B cell (primary cell): ENCODE data around the gene TSHZ1. TPM values are rescaled to one million over a fixed set of nuclear protein-coding genes. Genes with fewer than 3 reads are reported as not detected.

ENCODE experiments used
- ATAC-seq: fragments of 200-7000 bp; cut with Tn5 transposase; one replicate; pipeline ENCODE4 v1.10.0; 2021; ENCODE audit warnings: low read depth, mild to moderate bottlenecking, moderate number of reproducible peaks, moderate library complexity
- CTCF ChIA-PET: fragments of 350-600 bp; sonication (Branson Sonifier 250); formaldehyde crosslinking; loops from one replicate; lab custom pipeline; 2021; ENCODE audit warnings: antibody characterized with exemption, inconsistent platforms; lab: Charles Lee
- POLR2A ChIA-PET: fragments of 350-600 bp; sonication (Branson Sonifier 250); formaldehyde crosslinking; loops from one replicate; lab custom pipeline; 2021; ENCODE audit warnings: antibody characterized with exemption; lab: Charles Lee
- DNase-seq: peaks from one replicate; pipeline ENCODE4 v3.0.0; 2013
- H2AFZ ChIP-seq: 2 replicates; pipeline ENCODE4 v1.6.1; 2012; ENCODE audit warnings: mild to moderate bottlenecking, low read depth, low read length; ENCODE audit not compliant: insufficient read depth, poor library complexity, severe bottlenecking
- H3K27ac ChIP-seq, 2 donors: 1 replicate in 1 of 2; 2 replicates in 1 of 2; pipeline ENCODE4 v1.5.1; 2012 to 2013; ENCODE audit warnings: low read length in 2 of 2, mild to moderate bottlenecking in 2 of 2, moderate library complexity in 1 of 2
- H3K27me3 ChIP-seq, 4 experiments: fragments of 200-600 bp in 1 of 4; sonication (generic) in 1 of 4; replicated peaks in 1 of 4; 1 replicate in 2 of 4; 2 replicates in 2 of 4; pipeline versions ENCODE4 v1.6.1 to v1.7.0; 2013 to 2016; ENCODE audit warnings: low read length in 3 of 4, mild to moderate bottlenecking in 2 of 4, mixed read lengths in 1 of 4, moderate library complexity in 1 of 4; ENCODE audit not compliant: insufficient read depth in 4 of 4, control insufficient read depth in 3 of 4; ENCODE audit errors: control extremely low read depth in 1 of 4
- H3K36me3 ChIP-seq, 2 experiments: replicated peaks in 1 of 2; 1 replicate in 1 of 2; 2 replicates in 1 of 2; pipeline versions ENCODE4 v1.6.1 to v1.7.1; 2013; ENCODE audit warnings: low read length in 1 of 2; ENCODE audit not compliant: insufficient read depth in 2 of 2, control insufficient read depth in 1 of 2; ENCODE audit errors: control extremely low read depth in 1 of 2, extremely low read depth in 1 of 2
- H3K4me1 ChIP-seq, 2 donors: fragments of 200-600 bp in 1 of 2; sonication (generic) in 1 of 2; 1 replicate in 1 of 2; 2 replicates in 1 of 2; pipeline versions ENCODE4 v1.5.1 to v1.6.1; 2013 to 2017; ENCODE audit warnings: low read length in 2 of 2; ENCODE audit not compliant: control insufficient read depth in 2 of 2, insufficient read depth in 2 of 2
- H3K4me2 ChIP-seq: replicated peaks from 2 replicates; pipeline ENCODE3; 2012; ENCODE audit warnings: mild to moderate bottlenecking, low read depth, low read length; ENCODE audit not compliant: poor library complexity, severe bottlenecking
- H3K4me3 ChIP-seq, 5 experiments: fragments of 200-600 bp in 1 of 5; sonication (generic) in 1 of 5; 1 replicate in 3 of 5; 2 replicates in 2 of 5; pipeline versions ENCODE4 v1.5.1 to v1.7.0; 2011 to 2016; ENCODE audit warnings: low read length in 4 of 5, mild to moderate bottlenecking in 4 of 5, low read depth in 2 of 5, control low read depth in 1 of 5, moderate library complexity in 1 of 5; ENCODE audit not compliant: insufficient read depth in 1 of 5; ENCODE audit errors: control extremely low read depth in 1 of 5, extremely low read depth in 1 of 5
- H3K79me2 ChIP-seq: fragments of 200-600 bp; sonication (generic); one replicate; pipeline ENCODE4 v1.6.0; 2016; ENCODE audit warnings: low read length; ENCODE audit not compliant: control insufficient read depth, insufficient read depth
- H3K9ac ChIP-seq: fragments of 200-600 bp; sonication (generic); 2 replicates; pipeline ENCODE4 v1.6.1; 2017; ENCODE audit warnings: mild to moderate bottlenecking, low read length, moderate library complexity
- H3K9me3 ChIP-seq, 3 donors: one replicate each; pipeline versions ENCODE4 v1.6.1 to v1.7.1; 2013; ENCODE audit warnings: low read length in 2 of 3; ENCODE audit not compliant: control insufficient read depth in 2 of 3, insufficient read depth in 1 of 3; ENCODE audit errors: control extremely low read depth in 1 of 3
- H4K20me1 ChIP-seq: 2 replicates; pipeline ENCODE4 v1.6.0; 2012; ENCODE audit warnings: mild to moderate bottlenecking, low read length; ENCODE audit not compliant: insufficient read depth, control insufficient read depth, poor library complexity, severe bottlenecking
- H3K27ac Mint-ChIP-seq: one replicate; pipeline ENCODE4 v1.8.0; 2021; ENCODE audit warnings: mixed read lengths
- H3K27me3 Mint-ChIP-seq: one replicate; pipeline ENCODE4 v1.8.0; 2021; ENCODE audit warnings: mixed read lengths
- H3K4me1 Mint-ChIP-seq: one replicate; pipeline ENCODE4 v1.8.0; 2021; ENCODE audit warnings: mixed read lengths
- H3K4me3 Mint-ChIP-seq: one replicate; pipeline ENCODE4 v1.8.0; 2021; ENCODE audit warnings: mixed read lengths
- H3K9me3 Mint-ChIP-seq: one replicate; pipeline ENCODE4 v1.8.0; 2022; ENCODE audit warnings: mixed read lengths; ENCODE audit not compliant: insufficient read depth
- EZH2 ChIP-seq: IDR thresholded peaks from 2 replicates; pipeline ENCODE4 v1.6.1; 2012; ENCODE audit warnings: borderline replicate concordance, low read depth, mild to moderate bottlenecking, moderate library complexity, low read length; ENCODE audit not compliant: insufficient read depth, poor library complexity, severe bottlenecking
- WGBS: methylation state at CpG from one replicate; pipeline ENCODE4 v1.1.5; 2013; ENCODE audit warnings: missing lambda C conversion rate; ENCODE audit not compliant: insufficient coverage; 5-methylcytosine and 5-hydroxymethylcytosine counted together
- intact Hi-C: fragments of 100-400 bp; cut with micrococcal nuclease; formaldehyde crosslinking; loops from one replicate; pipeline ENCODE4 v1.10.0; 2022
- polyA plus RNA-seq: library from polyadenylated mRNA; depleted of rRNA; stranded (reverse); fragments of >200 nt; gene quantifications from 2 replicates; pipeline ENCODE4 v1.2.3, GENCODE V29; 2012
- total RNA-seq, 2 donors: library from RNA; stranded (reverse); fragments of 120-200 nt in 1 of 2; gene quantifications; 1 replicate in 1 of 2; 2 replicates in 1 of 2; pipeline versions ENCODE4 v1.2.3 to v1.2.4, GENCODE V29; 2013 to 2022
- TF ChIP-seq, protein P1 (sequence below): fragments of 200-600 bp; IDR thresholded peaks from one replicate; pipeline ENCODE4 v1.8.0; 2022; ENCODE audit warnings: antibody characterized with exemption, mild to moderate bottlenecking

TSHZ1 gene
- total and polyA plus RNA-seq, 2 donors (not counting 1 experiment from before 2014, with no cell fraction given), result 5.3 to 9.8 TPM

DNA sequence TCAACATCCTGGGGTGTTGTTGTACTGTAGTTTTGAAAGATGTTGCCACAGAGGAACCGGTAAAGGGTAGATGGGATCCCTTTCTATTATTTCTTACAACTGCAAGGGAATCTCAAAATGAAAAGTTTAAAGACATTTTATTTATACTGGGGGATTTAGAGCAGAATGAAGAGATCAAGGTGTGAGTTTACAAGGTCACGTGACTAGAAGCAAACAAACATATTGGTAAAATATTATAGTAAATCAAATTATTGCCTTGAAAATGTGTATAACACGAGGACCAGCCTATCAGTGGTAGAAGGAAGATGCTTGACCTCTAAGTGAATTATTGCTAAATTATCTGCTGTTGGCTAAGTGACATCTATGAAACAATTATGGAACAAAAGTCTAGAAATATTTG is 119.7 kb downstream of the TSHZ1 start:
- no peaks in the 10 kb centered on the region for H3K36me3 ChIP-seq
- WGBS, result no CpG with 5 or more reads among the region's 3 CpGs
- H3K4me1 Mint-ChIP-seq, result no peaks in the 10 kb centered on the region
- no peak for DNase-seq
- no peak overlapping the region for H2AFZ ChIP-seq
- ChIA-PET CTCF (no interaction called here), POLR2A (no interaction called here)
- ATAC-seq, result no peak
- no peak overlapping the region for H3K27ac Mint-ChIP-seq
- peaks cover 11% of the 10 kb centered on the region for H3K9me3 Mint-ChIP-seq
- H3K9me3 ChIP-seq, result peaks cover 0 to 5% (median 3%) of the 10 kb centered on the region in 3 donors
- no peaks in the 10 kb centered on the region for H3K27me3 ChIP-seq
- intact Hi-C loops, result no loop called here
- H3K4me1 ChIP-seq, result no peaks in the 10 kb centered on the region
- H3K4me3 Mint-ChIP-seq, result no peak overlapping the region
- H3K4me2 ChIP-seq, result no peak overlapping the region
- no peak overlapping the region for H3K9ac ChIP-seq
- H3K27me3 Mint-ChIP-seq, result no peaks in the 10 kb centered on the region
- no peaks in the 10 kb centered on the region for H3K79me2 ChIP-seq
- TF ChIP-seq, protein P1, sequence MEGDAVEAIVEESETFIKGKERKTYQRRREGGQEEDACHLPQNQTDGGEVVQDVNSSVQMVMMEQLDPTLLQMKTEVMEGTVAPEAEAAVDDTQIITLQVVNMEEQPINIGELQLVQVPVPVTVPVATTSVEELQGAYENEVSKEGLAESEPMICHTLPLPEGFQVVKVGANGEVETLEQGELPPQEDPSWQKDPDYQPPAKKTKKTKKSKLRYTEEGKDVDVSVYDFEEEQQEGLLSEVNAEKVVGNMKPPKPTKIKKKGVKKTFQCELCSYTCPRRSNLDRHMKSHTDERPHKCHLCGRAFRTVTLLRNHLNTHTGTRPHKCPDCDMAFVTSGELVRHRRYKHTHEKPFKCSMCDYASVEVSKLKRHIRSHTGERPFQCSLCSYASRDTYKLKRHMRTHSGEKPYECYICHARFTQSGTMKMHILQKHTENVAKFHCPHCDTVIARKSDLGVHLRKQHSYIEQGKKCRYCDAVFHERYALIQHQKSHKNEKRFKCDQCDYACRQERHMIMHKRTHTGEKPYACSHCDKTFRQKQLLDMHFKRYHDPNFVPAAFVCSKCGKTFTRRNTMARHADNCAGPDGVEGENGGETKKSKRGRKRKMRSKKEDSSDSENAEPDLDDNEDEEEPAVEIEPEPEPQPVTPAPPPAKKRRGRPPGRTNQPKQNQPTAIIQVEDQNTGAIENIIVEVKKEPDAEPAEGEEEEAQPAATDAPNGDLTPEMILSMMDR, result no peak
- TF ChIP-seq EZH2, result no peak
- no peak overlapping the region for H3K27ac ChIP-seq
- H4K20me1 ChIP-seq, result no peaks in the 10 kb centered on the region
- H3K4me3 ChIP-seq, result no peak overlapping the region

DNA sequence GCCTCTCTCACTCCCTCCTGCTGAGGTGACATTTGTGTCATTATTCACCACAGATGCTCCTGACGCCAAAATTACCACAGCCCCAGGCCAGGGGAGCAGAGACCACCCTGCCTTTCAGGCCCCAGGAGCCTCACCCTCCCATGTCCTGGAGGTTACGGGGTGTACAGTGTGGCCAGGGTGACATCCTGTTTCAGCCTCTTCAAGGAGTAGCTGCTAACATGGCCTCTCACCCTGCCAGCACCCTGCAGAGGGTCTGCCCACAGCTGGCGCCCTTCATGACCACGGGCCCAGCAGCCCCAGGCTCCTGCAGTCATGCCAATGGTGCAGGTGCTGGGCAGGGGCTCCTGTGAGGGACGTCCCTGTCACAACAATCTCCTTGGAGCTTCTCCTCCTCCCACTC is 124.3 kb downstream of the TSHZ1 start:
- DNase-seq (no peak), ATAC-seq (no peak)
- Histone ChIP-seq H3K4me2 (no peak overlapping the region), H2AFZ (no peak overlapping the region), H3K36me3 (no peaks in the 10 kb centered on the region), H3K27ac (no peak overlapping the region), H4K20me1 (no peaks in the 10 kb centered on the region), H3K9me3 (no peaks in the 10 kb centered on the region), H3K79me2 (no peaks in the 10 kb centered on the region), H3K4me3 (no peak overlapping the region), H3K27me3 (no peaks in the 10 kb centered on the region), H3K4me1 (no peaks in the 10 kb centered on the region), H3K9ac (no peak overlapping the region)
- no peak overlapping the region for H3K4me3 Mint-ChIP-seq
- intact Hi-C loops, result no loop called here
- ChIA-PET POLR2A (no interaction called here), CTCF (no interaction called here)
- WGBS, result 91% methylated on average over 5 of the region's 5 CpGs
- TF ChIP-seq, protein P1, result no peak
- no peak for TF ChIP-seq EZH2
- H3K4me1 Mint-ChIP-seq, result no peaks in the 10 kb centered on the region
- H3K9me3 Mint-ChIP-seq, result no peaks in the 10 kb centered on the region
- no peaks in the 10 kb centered on the region for H3K27me3 Mint-ChIP-seq
- H3K27ac Mint-ChIP-seq, result no peak overlapping the region
